ACHN (cell line): ENCODE data around the gene PROC.

ENCODE experiments used
- DNase-seq: peaks from one replicate; pipeline ENCODE4 v3.0.0-alpha.2; 2015
- in situ Hi-C: cut with HindIII; loops from 2 replicates; pipeline ENCODE4 v1.10.0; 2017; ENCODE audit warnings: low sequenced_read_pairs, low pct_ligation_motif_present, low pct_unique_long_range_greater_than_20kb

Gene PROC

DNA sequence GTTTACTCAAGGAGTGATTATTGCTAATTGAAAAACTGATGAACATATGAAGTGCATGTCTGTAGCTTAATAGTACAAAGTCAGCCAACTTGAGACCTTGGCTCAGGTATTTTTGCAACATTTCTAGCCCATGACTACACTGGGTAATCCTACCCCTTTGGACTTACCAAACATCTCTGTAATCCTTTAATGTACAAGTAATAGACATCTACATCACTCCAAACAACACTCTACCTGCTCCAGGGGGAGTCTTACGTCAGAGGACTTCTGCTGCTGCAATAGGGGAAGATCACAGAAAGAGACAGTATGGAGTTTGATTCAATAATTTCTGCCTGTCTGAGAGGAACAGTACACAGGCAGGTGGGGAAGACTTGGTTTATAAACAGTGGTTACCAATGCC lies 54.0 kb downstream of the PROC start:
- DNase-seq = no peak
- in situ Hi-C loops = no loop called here

- in situ Hi-C loops = no loop called here
- no peak for DNase-seq
Observed at GRCh38 chr2:127475788-127476187, 57.6 kb downstream of the PROC start.
